NB4 (cell line): ENCODE results near the gene SEMA4B.

Experiments used
- DNase-seq: peaks from one replicate; pipeline ENCODE4 v3.0.0; 2010; ENCODE audit warnings: low read depth
- H3K4me3 ChIP-seq: one replicate; pipeline ENCODE4 v1.5.1; 2011; ENCODE audit warnings: mild to moderate bottlenecking, low read depth, low read length, moderate library complexity
- CTCF ChIP-seq: IDR thresholded peaks from one replicate; pipeline ENCODE4 v1.5.1; 2012; ENCODE audit warnings: low read depth, low read length
- MYC ChIP-seq: IDR thresholded peaks from 2 replicates; pipeline ENCODE4 v1.6.1; 2011; ENCODE audit warnings: low read depth, low read length
- POLR2A ChIP-seq: IDR thresholded peaks from 2 replicates; pipeline ENCODE4 v1.6.1; 2011; ENCODE audit warnings: mild to moderate bottlenecking; ENCODE audit not compliant: insufficient read length; ENCODE audit errors: extremely low read depth
- TF ChIP-seq, protein P1 (sequence below): IDR thresholded peaks from 2 replicates; pipeline ENCODE4 v1.6.1; 2011; ENCODE audit warnings: low read depth, low read length

The SEMA4B gene

DNA sequence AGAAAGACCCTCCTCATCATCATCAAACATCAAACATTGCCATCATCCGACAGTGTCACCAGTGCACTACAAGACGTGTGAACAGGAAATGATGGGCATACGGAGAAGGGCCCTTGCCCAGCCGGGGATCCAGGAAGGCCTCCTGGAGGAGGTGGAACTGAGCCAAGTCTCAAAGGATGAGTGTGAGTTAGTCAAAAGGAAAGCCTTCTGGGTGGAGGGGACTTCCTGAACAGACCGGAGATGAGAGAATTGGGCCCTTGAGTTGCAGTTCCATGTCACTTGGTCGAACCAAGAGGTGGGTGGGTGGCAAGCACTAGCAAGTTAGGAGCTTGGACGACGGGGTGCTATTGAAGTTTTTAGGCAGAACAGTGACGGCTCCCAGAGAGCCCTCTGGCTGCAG lies 8.5 kb downstream of the SEMA4B start:
- TF ChIP-seq, protein P1, sequence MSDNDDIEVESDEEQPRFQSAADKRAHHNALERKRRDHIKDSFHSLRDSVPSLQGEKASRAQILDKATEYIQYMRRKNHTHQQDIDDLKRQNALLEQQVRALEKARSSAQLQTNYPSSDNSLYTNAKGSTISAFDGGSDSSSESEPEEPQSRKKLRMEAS: no peak
- TF ChIP-seq CTCF: no peak
- DNase-seq: no peak
- no peak overlapping the region for H3K4me3 ChIP-seq

DNA sequence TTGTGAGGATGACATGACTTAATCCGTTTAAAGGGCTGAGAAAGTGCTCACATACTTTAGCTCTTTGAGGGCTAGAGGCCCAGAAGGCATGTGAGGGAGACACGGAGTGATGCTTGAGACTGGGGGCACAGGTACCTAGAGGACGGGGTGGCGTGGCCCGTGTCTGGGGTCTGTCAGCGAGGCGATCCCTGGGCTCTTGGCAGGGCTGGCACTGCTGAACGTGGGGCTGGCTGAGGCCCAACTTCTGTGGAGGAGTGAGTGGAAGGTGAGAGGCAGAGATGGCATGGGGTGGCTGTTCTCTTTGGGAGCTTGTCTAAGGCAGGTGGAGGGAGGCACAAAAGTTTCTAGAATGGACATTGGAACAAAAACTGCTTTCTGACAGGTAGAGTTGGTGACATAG lies 9.5 kb downstream of the SEMA4B start:
- DNase-seq: no peak
- H3K4me3 ChIP-seq: no peak overlapping the region
- TF ChIP-seq, protein P1: no peak

DNA sequence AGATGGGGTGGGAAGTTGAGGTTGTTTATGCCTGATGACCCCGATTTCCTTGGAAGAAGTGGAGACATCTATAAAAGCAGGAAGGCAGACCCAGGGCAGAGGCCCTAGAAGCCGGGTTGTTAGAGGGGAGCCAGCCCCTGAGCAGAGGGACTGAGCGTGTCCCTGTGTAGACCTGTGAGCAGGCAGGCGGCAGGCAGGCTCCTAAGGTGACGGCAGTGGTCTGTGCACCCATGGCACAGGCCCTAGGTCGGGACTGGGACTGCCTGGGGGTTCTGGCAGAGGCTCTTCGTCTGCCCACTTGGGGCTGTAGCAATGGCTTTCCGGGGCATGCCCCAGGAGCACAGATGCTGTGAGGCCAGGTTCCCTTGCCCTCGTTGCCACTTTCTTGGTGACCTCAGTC lies 9.9 kb downstream of the SEMA4B start:
- DNase-seq: no peak
- H3K4me3 ChIP-seq: no peak overlapping the region
- no peak for TF ChIP-seq CTCF
- TF ChIP-seq, protein P1: no peak
- no peak for TF ChIP-seq MYC
- no peak for TF ChIP-seq POLR2A

DNA sequence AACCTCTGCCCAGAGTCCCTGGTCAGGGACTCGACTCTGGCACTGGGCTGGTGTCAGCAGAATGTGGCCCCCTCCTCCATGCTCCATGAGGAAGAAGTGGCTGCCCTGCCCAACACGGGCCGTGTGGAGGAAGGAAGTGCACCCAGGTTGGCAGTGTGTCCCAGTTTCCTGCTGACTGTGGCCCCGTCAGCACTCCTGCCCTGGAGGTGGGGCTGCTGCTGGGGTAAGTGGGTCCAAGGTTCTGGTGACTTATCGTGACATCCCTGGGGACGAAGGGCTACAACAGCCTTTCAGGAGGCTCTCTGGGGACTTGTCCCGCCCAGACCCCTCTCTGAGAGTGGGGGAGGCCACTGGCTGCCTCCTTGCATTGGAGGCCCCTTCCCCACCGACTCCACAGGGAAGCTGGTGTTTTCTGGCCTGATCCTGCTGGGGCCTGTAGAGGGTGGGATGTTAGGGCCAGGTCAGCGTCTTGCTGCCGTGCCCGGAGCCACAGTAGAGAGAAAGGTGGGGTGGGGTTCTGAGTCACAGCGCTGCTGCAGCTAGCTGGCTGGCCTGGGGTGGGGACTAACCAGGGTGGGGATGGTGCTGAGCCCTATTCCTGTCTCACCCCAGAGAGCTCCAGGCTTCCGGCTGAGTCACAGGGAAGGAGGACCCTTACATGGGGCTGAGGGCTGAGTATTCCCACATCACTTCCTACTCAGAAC lies 10.5 kb downstream of the SEMA4B start:
- no peak for DNase-seq
- no peak overlapping the region for H3K4me3 ChIP-seq
- TF ChIP-seq, protein P1: no peak
- no peak for TF ChIP-seq MYC
- TF ChIP-seq CTCF: no peak
- no peak for TF ChIP-seq POLR2A

DNA sequence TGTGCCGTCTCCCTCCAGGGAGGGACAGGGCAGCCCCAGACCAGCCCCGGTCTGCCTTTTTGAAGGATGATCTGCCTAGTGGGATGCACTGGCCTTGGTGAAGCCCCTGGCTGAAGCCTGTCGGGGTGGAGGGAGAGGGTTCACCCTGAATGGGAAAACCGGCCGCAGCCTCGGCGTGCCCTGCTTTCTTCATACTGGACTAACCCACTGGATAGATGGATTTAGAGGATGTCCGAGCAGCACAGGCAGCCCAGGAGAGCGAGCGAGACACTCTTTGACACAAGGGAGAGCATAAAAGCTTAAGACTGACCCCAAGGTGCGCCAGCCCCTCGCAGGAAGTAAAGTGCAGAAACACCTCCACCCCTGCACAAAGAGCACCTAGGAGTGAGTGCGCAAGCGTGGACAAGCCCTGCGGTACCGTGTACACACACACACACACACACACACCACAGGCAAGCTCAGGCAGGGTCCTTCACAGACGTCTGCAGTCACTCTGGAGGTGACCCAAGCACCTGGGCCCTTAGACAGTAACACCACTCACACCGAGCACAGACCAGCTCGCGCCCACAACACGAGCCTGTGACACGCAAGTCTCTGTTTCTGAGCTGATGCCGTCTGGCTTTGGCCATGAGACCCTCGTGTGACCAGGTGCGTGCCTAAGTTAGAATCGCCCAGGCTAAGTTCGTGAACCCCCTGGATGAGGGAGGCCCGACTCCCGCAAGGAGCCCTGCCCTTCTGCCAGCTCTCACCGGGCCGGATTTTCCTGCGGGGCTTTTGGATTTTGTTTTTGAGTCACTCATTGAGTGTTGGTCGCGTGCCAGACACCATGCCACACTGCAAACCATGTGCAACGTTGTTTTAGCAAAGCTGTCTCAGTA lies 11.3 kb downstream of the SEMA4B start:
- no peak overlapping the region for H3K4me3 ChIP-seq
- no peak for DNase-seq
- TF ChIP-seq, protein P1: no peak
- TF ChIP-seq POLR2A (no peak), MYC (no peak), CTCF (no peak)

- TF ChIP-seq, protein P1: no peak
- TF ChIP-seq POLR2A: no peak
- no peak for TF ChIP-seq CTCF
- TF ChIP-seq MYC: no peak
- no peak for DNase-seq
- no peak overlapping the region for H3K4me3 ChIP-seq
These were observed 12.1 kb downstream of the SEMA4B start for GRCh38 chr15:90213122-90213817.
